Measurements from ENCODE around the gene ADIPOR1. TPM values are rescaled to one million over a fixed set of nuclear protein-coding genes. Genes with fewer than 3 reads are reported as not detected.
"Not testable (repeated sequence)": the region's sequence is repeated elsewhere in the genome, so short reads cannot be mapped to it uniquely, and the experiment has no call there.

The ADIPOR1 gene
- polyA plus RNA-seq, 4 donors = 48.5 to 77.7 (median 53.8) TPM

GRCh38 chr1:202998836-202999750, 41.0 kb upstream of the ADIPOR1 start:
- Histone ChIP-seq H3K4me1 (ENCODE audit: control insufficient read depth in 3 of 3, insufficient read depth in 2 of 3, low read depth in 1 of 3, low read length in 2 of 3) (no peaks in the 10 kb centered on the region), H3K9me3 (ENCODE audit: control insufficient read depth in 2 of 2, insufficient read depth in 1 of 2, low read depth in 1 of 2, low read length in 1 of 2) (no peaks in the 10 kb centered on the region), H3K27ac (ENCODE audit: low read depth in 1 of 3, low read length in 2 of 3) (no peak overlapping the region), H3K36me3 (ENCODE audit: control insufficient read depth in 3 of 3, insufficient read depth in 2 of 3, low read depth in 1 of 3, low read length in 3 of 3) (no peaks in the 10 kb centered on the region), H3K4me3 (ENCODE audit: low read depth in 1 of 3, low read length in 3 of 3) (no peak overlapping the region), H3K27me3 (ENCODE audit: control insufficient read depth in 3 of 3, insufficient read depth in 3 of 3, low read length in 3 of 3) (peaks cover 0 to 4% (median 0%) of the 10 kb centered on the region in 3 donors)
- WGBS, 3 donors = 45 to 48% (median 46%) methylated on average over 14 of the region's 14 CpGs
- DNase-seq (peak; percentile 55 to 68), FAIRE-seq (no peak)

- WGBS, 3 donors = 23 to 50% (median 28%) methylated on average over 3 of the region's 3 CpGs
- FAIRE-seq (no peak), DNase-seq (no peak)
- H3K36me3 ChIP-seq (ENCODE audit: control insufficient read depth in 3 of 3, insufficient read depth in 2 of 3, low read depth in 1 of 3, low read length in 3 of 3) = no peaks in the 10 kb centered on the region
- H3K4me3 ChIP-seq (ENCODE audit: low read depth in 1 of 3, low read length in 3 of 3) = no peak overlapping the region
- no peaks in the 10 kb centered on the region for H3K9me3 ChIP-seq (ENCODE audit: control insufficient read depth in 2 of 2, insufficient read depth in 1 of 2, low read depth in 1 of 2, low read length in 1 of 2)
- H3K27ac ChIP-seq (ENCODE audit: low read depth in 1 of 3, low read length in 2 of 3) = no peak overlapping the region
- peaks cover 0 to 10% (median 0%) of the 10 kb centered on the region in 3 donors for H3K27me3 ChIP-seq (ENCODE audit: control insufficient read depth in 3 of 3, insufficient read depth in 3 of 3, low read length in 3 of 3)
- H3K4me1 ChIP-seq (ENCODE audit: control insufficient read depth in 3 of 3, insufficient read depth in 2 of 3, low read depth in 1 of 3, low read length in 2 of 3) = no peaks in the 10 kb centered on the region
Measured at GRCh38 chr1:202994756-202995155, 36.6 kb upstream of the ADIPOR1 start.

- FAIRE-seq = no peak
- Histone ChIP-seq H3K36me3 (ENCODE audit: control insufficient read depth in 3 of 3, insufficient read depth in 2 of 3, low read depth in 1 of 3, low read length in 3 of 3) (no peaks in the 10 kb centered on the region), H3K9me3 (ENCODE audit: control insufficient read depth in 2 of 2, insufficient read depth in 1 of 2, low read depth in 1 of 2, low read length in 1 of 2) (no peaks in the 10 kb centered on the region), H3K27me3 (ENCODE audit: control insufficient read depth in 3 of 3, insufficient read depth in 3 of 3, low read length in 3 of 3) (peaks cover 0 to 16% (median 3%) of the 10 kb centered on the region in 3 donors), H3K27ac (ENCODE audit: low read depth in 1 of 3, low read length in 2 of 3) (no peak overlapping the region), H3K4me1 (ENCODE audit: control insufficient read depth in 3 of 3, insufficient read depth in 2 of 3, low read depth in 1 of 3, low read length in 2 of 3) (no peaks in the 10 kb centered on the region), H3K4me3 (ENCODE audit: low read depth in 1 of 3, low read length in 3 of 3) (no peak overlapping the region)
- DNase-seq = no peak
Measured at GRCh38 chr1:202991112-202991511, 33.0 kb upstream of the ADIPOR1 start.

GRCh38 chr1:202989879-202990278, 31.8 kb upstream of the ADIPOR1 start:
- FAIRE-seq (no peak), DNase-seq (no peak)
- Histone ChIP-seq H3K36me3 (ENCODE audit: control insufficient read depth in 3 of 3, insufficient read depth in 2 of 3, low read depth in 1 of 3, low read length in 3 of 3) (no peaks in the 10 kb centered on the region), H3K27me3 (ENCODE audit: control insufficient read depth in 3 of 3, insufficient read depth in 3 of 3, low read length in 3 of 3) (peaks cover 0 to 16% (median 3%) of the 10 kb centered on the region in 3 donors), H3K27ac (ENCODE audit: low read depth in 1 of 3, low read length in 2 of 3) (no peak overlapping the region), H3K9me3 (ENCODE audit: control insufficient read depth in 2 of 2, insufficient read depth in 1 of 2, low read depth in 1 of 2, low read length in 1 of 2) (no peaks in the 10 kb centered on the region), H3K4me3 (ENCODE audit: low read depth in 1 of 3, low read length in 3 of 3) (no peak overlapping the region), H3K4me1 (ENCODE audit: control insufficient read depth in 3 of 3, insufficient read depth in 2 of 3, low read depth in 1 of 3, low read length in 2 of 3) (no peaks in the 10 kb centered on the region)
- 82 to 96% (median 86%) methylated on average over 2 of the region's 2 CpGs for WGBS, 3 donors

- 69 to 79% (median 72%) methylated on average over 5 of the region's 5 CpGs for WGBS, 3 donors
- DNase-seq = no peak
- no peak for FAIRE-seq
Measured at GRCh38 chr1:202987922-202988583, 29.9 kb upstream of the ADIPOR1 start.

GRCh38 chr1:202987255-202987654, 29.1 kb upstream of the ADIPOR1 start:
- Histone ChIP-seq H3K27ac (ENCODE audit: low read depth in 1 of 3, low read length in 2 of 3) (no peak overlapping the region), H3K4me3 (ENCODE audit: low read depth in 1 of 3, low read length in 3 of 3) (no peak overlapping the region), H3K36me3 (ENCODE audit: control insufficient read depth in 3 of 3, insufficient read depth in 2 of 3, low read depth in 1 of 3, low read length in 3 of 3) (no peaks in the 10 kb centered on the region), H3K27me3 (ENCODE audit: control insufficient read depth in 3 of 3, insufficient read depth in 3 of 3, low read length in 3 of 3) (peaks cover 0 to 16% (median 3%) of the 10 kb centered on the region in 3 donors), H3K9me3 (ENCODE audit: control insufficient read depth in 2 of 2, insufficient read depth in 1 of 2, low read depth in 1 of 2, low read length in 1 of 2) (no peaks in the 10 kb centered on the region), H3K4me1 (ENCODE audit: control insufficient read depth in 3 of 3, insufficient read depth in 2 of 3, low read depth in 1 of 3, low read length in 2 of 3) (no peaks in the 10 kb centered on the region)
- WGBS, 3 donors = 76 to 81% (median 78%) methylated on average over 7 of the region's 7 CpGs
- DNase-seq = no peak
- FAIRE-seq = no peak

More at GRCh38 chr1:202987922-202988583, 29.9 kb upstream of the ADIPOR1 start:
- H3K36me3 ChIP-seq (ENCODE audit: control insufficient read depth in 3 of 3, insufficient read depth in 2 of 3, low read depth in 1 of 3, low read length in 3 of 3) = no peaks in the 10 kb centered on the region
- H3K4me3 ChIP-seq (ENCODE audit: low read depth in 1 of 3, low read length in 3 of 3) = no peak overlapping the region
- H3K4me1 ChIP-seq (ENCODE audit: control insufficient read depth in 3 of 3, insufficient read depth in 2 of 3, low read depth in 1 of 3, low read length in 2 of 3) = no peaks in the 10 kb centered on the region
- H3K27ac ChIP-seq (ENCODE audit: low read depth in 1 of 3, low read length in 2 of 3) = no peak overlapping the region
- H3K27me3 ChIP-seq (ENCODE audit: control insufficient read depth in 3 of 3, insufficient read depth in 3 of 3, low read length in 3 of 3) = peaks cover 0 to 16% (median 3%) of the 10 kb centered on the region in 3 donors
- no peaks in the 10 kb centered on the region for H3K9me3 ChIP-seq (ENCODE audit: control insufficient read depth in 2 of 2, insufficient read depth in 1 of 2, low read depth in 1 of 2, low read length in 1 of 2)

GRCh38 chr1:202986120-202986519, 28.0 kb upstream of the ADIPOR1 start:
- not testable (repeated sequence) for H3K4me3 ChIP-seq (ENCODE audit: low read depth in 1 of 3, low read length in 3 of 3); H3K4me1 ChIP-seq (ENCODE audit: control insufficient read depth in 3 of 3, insufficient read depth in 2 of 3, low read depth in 1 of 3, low read length in 2 of 3); DNase-seq; H3K36me3 ChIP-seq (ENCODE audit: control insufficient read depth in 3 of 3, insufficient read depth in 2 of 3, low read depth in 1 of 3, low read length in 3 of 3); H3K9me3 ChIP-seq (ENCODE audit: control insufficient read depth in 2 of 2, insufficient read depth in 1 of 2, low read depth in 1 of 2, low read length in 1 of 2); H3K27ac ChIP-seq (ENCODE audit: low read depth in 1 of 3, low read length in 2 of 3); FAIRE-seq
- WGBS, 3 donors = 56 to 81% (median 71%) methylated on average over 9 of the region's 9 CpGs
- H3K27me3 ChIP-seq (ENCODE audit: control insufficient read depth in 3 of 3, insufficient read depth in 3 of 3, low read length in 3 of 3) = peaks cover 0 to 15% (median 3%) of the 10 kb centered on the region in 3 donors

- FAIRE-seq (no peak), DNase-seq (no peak)
- peaks cover 0 to 14% (median 0%) of the 10 kb centered on the region in 3 donors for H3K27me3 ChIP-seq (ENCODE audit: control insufficient read depth in 3 of 3, insufficient read depth in 3 of 3, low read length in 3 of 3)
- WGBS, 3 donors = 21 to 60% (median 54%) methylated on average over 3 of the region's 3 CpGs
- H3K4me1 ChIP-seq (ENCODE audit: control insufficient read depth in 3 of 3, insufficient read depth in 2 of 3, low read depth in 1 of 3, low read length in 2 of 3) = no peaks in the 10 kb centered on the region
- H3K9me3 ChIP-seq (ENCODE audit: control insufficient read depth in 2 of 2, insufficient read depth in 1 of 2, low read depth in 1 of 2, low read length in 1 of 2) = no peaks in the 10 kb centered on the region
- no peaks in the 10 kb centered on the region for H3K36me3 ChIP-seq (ENCODE audit: control insufficient read depth in 3 of 3, insufficient read depth in 2 of 3, low read depth in 1 of 3, low read length in 3 of 3)
- no peak overlapping the region for H3K27ac ChIP-seq (ENCODE audit: low read depth in 1 of 3, low read length in 2 of 3)
- no peak overlapping the region for H3K4me3 ChIP-seq (ENCODE audit: low read depth in 1 of 3, low read length in 3 of 3)
Measured at GRCh38 chr1:202982715-202983430, 24.8 kb upstream of the ADIPOR1 start.

Measured in small intestine (tissue), 7 donors.